HG02642 (cell line): ENCODE data around the gene GCH1.

Experiments
- ATAC-seq: cut with Tn5 transposase; IDR thresholded peaks from one replicate; pipeline ENCODE4 v1.9.1; 2021; ENCODE audit warnings: mild to moderate bottlenecking; ENCODE audit not compliant: unreplicated experiment, poor library complexity

GCH1 gene

DNA sequence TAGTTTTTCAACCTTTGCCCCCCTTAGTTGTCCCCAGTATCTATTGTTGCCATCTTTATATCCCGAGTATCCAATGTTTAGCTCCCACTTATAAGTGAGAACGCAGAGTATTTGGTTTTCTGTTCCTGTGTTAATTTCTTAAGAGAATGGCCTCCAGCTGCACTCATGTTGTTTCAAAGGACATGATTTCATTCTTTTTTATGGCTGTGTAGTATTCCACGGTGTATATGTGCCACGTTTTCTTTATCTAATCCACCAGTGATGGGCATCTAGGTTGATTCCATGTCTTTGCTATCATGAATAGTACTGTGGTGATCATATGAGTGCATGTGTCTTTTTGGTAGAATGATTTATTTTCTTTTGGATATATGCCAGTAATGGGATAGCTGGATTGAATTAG is 72.0 kb downstream of the GCH1 start:
- no peak for ATAC-seq

DNA sequence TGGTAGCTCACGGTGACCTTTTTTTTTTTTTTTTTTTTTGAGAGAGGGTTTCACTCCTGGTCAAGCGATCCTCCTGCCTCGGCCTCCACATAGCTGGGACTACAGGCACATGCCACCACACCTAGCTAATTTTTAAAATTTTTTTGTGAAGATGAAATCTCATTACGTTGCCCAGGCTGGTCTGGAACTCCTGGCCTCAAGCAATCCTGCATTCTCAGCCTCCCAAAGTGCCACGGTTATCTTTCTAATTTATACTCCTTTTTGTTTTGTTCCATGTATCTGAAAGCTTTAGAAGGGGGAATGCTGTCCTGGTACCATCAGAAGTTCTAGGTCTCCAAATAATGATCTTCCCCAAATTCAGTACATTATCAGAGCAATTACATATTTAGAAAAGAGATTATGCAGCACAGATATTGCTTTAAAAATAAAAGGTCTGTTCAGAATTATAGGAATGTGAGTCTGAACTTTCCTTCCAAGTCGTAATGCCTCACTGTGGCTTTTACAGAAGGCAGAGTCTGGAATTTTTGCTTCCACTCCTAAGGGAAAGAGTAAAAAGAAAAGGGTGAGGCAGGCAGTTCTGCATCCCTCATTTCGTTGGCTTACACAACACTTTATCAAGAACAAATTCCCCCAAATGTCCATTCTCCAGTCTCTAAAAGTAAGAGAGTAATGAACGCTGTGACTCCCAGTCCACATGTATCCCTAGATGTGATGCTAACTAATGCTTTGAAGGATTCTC is 73.0 kb downstream of the GCH1 start:
- ATAC-seq, result no peak

DNA sequence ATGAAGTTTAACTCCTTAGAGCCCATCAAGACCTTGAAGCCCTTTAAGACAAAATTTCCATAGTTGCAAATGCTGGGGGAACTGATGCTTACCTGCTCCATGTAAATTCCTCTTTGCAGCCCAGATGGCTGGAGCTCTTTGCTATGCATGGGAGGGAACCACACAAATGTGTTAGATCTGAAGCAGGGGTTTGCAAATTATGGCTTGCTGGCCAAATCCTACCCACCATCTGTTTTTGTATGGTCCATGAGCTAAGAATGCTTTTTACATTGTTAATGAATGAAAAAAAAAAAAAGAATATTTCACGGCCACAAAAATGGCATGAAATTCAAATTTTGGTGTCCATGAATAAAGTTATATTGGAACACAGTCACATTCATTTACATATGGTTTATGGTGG is 74.6 kb downstream of the GCH1 start:
- no peak for ATAC-seq

DNA sequence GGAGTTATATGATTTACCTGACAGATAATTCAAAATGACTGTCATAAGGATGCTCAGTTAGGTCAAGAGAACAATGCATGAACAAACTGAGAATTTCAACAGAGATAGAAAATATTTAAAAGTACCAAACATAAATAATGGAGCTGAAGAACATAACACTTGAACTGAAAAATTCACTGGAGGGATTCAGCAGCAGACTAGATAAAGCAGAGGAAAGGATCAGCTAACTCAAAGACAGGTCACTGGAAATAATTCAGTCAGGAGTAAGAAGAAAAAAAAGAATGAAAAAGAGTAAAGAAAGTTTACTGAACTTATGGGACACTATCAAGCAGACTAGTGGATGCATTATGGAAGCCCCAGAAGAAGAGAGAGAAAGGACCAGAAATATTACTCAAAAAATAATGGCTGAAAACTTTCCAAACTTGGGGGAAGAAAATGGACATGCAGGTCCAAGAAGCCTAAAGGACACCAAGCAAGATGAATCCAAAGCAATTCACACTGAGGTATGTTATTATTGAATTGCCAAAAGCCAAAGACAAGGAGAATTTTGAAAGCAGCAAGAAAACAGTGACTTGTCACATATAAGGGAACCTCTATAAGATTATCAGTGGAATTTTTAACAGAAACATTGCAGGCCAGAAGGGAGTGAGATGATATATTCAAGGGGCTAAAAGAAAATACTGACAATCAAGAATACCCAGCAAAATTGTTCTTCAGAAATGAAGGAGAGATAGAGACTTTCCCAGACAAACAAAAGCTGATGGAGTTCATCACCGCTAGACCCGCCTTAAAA is 78.7 kb downstream of the GCH1 start:
- ATAC-seq, result no peak

DNA sequence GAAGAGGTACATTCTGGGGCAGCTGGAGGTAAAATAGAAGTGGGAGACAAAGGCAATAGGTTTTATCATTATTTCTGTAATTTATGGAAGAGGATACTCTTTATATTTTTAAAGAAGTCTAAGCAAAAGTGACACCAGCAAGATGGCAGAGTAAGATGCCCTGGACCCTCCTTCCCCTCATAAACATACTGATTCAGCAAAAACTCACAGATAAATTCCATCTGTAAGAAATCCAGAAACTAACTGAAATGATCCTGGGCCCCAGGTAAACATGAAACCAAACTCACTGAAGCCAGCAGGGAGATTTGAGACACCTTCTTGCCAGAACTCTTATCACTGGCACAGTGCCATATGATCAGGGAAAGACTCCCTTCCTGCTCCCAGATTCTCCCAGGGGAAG is 79.9 kb downstream of the GCH1 start:
- no peak for ATAC-seq

DNA sequence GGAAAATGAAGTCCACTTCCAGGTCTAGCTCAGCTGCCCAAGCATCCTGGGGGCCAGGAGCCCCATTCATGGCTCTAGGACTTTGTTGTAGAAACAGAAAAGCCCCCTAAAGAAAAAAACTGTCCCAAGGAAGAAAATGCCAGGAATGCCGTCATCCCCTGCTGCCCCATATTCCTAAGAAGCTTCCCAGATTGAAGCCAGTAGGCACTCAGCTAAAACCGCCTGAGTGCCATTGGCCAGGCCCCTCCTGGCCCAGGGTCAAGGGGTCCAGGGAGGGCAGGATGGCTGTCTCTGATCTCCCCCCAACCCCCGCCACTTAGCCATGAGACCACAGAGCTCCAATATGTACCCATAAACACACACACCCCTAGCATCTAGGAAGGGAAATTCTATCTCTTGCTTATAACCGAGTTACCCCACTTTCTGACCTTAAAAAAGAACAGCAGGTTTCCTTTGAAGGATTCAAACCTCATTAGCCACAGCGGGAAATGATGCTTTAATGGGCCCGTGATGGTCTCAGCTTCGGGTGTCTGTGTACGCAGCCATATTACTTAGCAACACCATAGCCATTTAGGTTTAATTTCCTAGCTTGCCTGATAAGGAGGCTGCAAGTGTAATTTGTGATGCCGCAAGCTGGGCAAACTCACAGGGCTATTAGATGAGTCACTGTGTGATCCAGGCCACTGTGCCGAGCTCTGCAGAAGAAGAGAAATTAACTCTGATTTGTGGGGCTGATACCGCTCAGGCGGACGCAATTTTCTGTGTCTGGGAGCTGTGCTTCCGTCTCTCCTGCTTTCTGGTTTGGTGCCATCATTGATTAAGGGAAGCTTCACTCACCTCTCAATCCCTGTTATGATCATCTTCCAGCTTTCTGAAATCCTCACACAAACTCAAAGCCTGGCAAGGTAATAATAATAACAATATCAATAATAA is 84.2 kb downstream of the GCH1 start:
- no peak for ATAC-seq

DNA sequence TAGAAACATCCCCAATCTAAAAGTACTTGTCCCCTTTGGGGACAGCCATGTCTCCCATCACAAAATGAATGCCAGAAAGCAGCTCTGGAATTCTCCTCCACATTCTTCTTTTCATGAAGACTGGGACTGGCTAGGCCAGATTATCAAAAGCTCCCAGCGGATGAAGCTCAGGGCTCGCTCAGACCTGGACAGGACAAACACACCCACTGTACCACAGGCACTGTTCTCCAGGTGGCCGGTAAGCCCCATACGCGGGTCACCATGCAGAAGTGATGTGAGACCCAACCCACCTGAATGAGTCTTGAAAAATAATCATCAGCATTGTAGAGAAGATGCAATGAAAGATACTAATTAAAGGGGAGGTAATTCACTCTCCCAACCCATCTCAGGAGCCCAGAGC is 85.1 kb downstream of the GCH1 start:
- ATAC-seq, result no peak

DNA sequence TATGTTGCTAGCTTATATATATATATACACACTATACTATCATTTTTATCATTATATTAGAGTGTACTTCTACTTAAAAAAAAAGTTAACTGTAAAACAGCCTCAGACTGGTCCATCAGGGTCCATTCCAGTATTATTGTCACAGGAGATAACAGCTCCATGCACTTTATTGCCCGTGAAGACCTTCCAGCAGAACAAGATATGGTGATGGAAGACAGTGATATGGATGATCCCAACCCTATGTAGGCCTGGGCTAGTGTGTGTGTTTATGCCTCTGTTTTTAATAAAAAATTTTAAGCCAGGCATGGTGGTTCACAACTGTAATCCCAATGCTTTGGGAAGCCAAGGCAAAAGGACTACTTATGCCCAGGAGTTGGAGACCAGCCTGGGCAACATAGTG is 86.2 kb downstream of the GCH1 start:
- ATAC-seq, result no peak

DNA sequence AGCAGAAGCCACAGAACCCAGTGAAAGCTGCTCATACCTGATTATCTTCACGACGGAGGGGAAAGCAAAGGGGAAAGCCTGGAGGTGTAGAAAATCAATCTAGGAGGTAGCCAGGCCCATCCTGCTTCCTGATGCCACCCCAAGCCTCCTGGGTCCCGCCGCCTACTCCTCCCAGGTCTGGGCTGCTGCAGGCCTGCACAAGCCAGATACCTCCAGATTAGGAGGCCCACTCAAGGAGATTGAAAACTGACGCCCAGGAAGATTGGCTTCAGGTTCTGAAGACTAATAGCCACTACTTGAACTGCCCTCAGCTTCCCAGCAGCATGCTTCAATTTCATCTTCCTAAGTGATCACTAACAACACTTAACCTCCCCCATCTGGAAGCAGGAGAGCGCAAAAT is 87.1 kb downstream of the GCH1 start:
- no peak for ATAC-seq

DNA sequence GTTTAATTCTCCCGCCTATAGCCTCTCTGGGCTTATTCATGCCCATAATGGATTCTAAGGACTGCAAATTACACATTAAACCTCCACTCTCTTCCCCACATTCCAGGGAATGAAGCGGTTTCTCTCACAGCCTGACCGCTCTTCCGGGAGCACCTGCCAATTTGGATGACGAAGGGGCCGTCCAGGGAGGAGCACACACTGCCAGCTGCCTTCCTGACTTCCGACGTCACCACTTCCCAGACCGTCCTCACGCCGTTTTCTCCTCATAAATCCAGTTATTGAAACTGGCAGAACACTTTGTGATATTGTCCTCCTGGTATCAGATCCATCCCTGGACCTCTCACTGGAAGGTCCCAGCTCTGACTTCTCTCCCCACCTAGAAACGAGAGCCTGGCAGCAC is 87.6 kb downstream of the GCH1 start:
- ATAC-seq, result no peak

DNA sequence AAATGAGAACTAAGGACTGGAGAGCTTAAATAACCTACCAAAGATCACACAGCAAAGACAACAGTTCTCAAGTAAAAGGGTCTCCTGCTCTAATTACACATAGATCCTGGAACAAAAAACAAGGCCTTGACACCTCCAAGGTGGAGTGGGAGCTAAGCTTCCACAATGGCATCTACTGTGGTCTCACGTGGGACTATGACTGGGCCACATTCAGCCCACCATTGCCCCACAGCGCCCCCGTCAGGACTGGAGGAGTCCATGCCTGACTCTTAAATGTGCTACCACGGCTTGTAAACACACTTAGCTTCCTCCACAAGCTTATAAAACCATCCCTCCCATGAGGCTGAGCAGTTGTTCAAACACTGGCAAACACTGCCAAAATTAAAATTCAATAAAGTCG is 88.5 kb downstream of the GCH1 start:
- ATAC-seq, result no peak

DNA sequence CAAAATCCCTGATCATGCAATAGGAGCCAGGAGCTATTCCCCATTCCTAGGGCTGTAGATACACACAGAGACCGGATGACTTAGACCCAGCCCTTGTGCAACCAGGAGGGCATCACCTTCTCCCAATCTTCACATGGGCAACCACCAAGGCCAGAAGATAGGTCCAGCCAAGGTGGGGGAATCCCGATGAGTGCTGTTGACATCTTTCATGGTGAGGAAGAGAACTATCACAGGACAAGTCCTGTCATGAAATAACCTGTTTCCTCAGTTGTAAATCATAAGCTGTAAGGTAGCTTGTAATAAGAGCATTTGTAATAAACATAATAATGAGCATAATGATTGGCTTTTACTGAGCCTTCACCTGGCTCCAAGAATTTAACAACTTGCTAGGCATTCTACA is 89.5 kb downstream of the GCH1 start:
- ATAC-seq, result no peak

DNA sequence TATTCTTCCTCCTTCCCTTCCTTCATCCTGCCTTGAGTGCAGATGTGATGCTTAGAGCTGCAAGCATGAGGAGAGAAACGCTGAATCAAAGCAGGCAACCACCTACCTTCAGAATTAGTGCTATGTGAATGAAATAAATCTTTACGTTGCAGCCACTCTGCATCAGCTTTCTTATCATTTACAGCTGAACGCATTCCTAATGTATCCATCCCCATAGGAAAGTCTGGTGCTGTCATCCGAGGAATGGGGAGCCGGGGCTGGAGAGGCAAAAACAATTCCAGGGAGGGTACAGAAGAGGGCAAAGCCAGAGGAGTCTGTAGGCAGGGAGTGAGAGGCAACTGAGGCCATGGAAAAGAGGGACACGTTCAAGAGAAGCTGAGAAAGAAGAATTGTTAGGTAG is 90.0 kb downstream of the GCH1 start:
- no peak for ATAC-seq

DNA sequence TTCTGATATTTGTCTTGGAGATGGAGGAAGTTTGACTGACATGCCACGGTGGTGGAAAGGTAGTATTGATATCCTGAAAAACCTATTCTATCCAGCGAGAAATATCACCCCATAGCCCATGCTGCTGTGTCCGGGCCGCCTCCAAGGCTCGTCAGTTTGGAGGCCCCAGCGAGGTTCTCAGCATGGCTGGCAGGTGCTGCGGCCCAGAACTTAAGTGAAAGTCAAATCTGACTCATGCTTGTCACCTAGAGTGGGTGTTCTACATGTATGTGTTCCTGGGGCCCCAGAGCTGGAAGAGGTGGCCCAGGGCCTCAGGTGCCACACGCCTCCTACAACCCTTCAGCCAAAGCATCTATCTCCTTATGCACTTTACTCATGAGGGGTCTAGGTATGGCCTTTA is 92.9 kb downstream of the GCH1 start:
- no peak for ATAC-seq

DNA sequence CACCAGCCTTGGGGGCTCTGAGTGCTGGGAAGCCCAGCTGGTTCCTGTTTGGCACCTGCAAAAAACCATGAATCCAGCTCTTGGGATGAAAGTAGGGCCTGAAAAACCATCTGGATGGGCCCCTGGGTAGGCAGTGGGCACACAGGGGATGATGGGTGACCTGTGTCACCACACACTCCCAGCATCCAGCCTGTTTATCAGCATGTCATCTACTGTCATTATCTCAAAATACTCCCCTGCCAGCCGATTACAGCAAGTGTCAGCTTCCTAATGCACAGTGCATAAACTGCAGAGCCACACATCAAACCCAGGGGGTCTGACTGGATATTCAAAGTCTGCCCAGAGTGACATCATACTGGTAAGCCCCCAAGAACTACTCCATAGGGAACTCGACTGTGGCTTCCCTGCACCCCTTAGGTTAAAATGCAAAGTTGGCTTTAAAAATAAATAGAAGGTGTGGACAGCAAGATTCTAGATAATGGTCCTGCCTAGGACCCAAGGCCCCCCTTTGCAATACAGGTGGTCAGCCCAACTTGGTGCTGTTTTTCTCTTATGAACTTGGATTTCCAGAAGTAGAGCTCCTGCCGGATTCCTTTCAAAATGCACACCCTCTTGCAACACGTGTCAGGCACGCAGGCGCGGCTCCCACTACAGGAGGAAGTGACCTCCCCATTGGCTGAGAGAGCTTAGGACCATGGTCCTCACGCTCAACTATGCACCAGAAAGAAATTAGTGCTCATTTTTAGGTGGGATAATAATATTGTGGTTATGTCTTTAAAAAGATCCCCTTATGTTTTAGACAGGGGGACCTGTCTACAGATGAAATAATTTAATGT is 94.1 kb downstream of the GCH1 start:
- ATAC-seq, result no peak

DNA sequence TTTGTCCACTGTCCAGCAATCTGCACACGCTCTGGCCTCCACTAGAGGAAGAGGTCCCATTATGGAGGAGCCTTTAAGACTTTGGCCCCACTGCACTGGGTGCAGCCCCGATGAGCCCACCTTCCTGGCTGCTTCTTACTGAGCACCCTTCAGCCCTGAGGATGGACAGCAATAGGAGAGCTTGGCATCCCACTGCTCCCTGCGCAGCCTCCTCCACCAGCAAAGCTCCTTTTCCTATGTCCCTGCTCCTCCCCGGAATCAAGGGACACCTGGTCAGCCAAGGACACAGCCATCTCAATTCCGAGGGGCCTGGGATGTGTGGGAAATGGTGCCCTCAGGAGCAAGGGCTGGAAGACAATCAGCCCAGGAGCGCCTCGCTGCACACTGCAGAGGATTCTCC is 94.7 kb downstream of the GCH1 start:
- ATAC-seq, result no peak

DNA sequence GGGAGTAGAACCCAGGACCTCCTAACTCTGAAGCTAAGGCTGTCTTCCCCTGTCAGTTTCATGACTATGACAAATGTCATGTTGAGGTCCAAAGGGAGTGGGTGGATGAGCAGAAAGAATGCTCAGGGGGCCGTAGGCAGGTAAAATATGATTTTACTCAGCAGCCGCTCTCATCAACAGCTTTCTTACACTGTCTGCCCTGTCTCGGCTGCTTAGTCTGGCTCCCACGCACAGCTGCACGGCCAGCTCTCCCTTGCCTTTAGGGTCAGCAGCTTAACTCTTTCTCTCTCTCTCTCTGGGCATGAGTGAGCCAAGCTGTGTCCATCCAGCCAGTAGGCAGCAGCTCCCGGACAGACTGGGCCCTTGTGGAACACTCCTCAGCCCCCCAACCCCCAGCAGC is 95.2 kb downstream of the GCH1 start:
- ATAC-seq, result no peak

DNA sequence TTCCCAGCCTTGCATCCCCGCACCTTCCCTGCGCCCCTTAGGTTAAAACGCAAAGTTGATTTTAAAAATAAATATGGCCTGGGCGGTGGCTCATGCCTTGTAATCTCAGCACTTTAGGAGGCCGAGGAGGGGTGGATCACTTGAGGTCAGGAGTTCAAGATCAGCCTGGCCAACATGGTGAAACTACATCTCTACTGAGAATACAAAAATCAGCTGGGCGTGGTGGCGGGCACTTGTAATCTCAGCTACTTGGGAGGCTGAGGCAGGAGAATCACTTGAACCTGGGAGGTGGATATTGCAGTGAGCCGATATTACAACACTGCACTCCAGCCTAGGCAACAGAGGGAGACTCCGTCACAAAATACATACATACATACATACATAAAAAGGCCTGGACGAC is 96.0 kb downstream of the GCH1 start:
- ATAC-seq, result no peak

DNA sequence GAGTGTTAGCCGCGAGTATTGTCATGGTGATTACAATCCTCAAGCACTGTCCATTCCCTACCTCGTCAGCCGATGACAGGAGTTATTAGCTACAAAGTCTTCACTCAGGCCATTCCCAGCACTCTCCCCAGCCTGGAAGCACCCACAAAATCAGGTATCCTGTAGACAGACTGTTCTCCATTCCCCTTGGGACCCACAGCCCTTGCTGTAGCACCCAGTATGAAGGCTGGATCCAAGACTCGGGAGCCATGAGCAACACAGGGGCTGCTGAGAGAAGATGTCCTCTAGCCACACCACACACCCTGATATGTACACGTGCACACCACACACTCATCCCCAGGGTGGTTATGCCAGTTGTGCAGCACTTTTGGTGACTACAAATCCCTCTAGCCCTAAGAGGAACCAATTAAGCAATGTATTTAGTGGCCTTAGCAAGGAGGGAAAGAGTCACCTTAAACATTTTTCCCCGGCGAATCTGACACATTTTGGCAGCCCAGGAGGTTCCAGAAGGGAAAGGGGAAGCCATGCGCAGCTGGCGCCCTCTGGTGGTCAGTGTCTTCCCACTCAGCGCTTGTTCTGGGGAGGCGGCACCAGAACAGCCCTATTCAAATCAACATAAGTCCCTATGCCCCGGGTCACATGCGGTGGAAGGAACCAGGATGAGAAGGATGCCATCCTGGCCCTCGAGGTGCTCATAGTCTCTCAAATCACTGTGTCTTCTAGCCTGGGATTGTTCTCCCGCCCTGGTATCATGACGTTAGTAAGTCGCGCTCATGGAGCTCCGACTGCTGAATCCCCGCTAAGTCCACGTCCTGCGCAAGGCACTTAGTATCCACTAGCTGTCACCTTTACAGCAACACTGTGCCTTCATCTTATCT is 96.9 kb downstream of the GCH1 start:
- ATAC-seq, result peak; percentile 75
